Stimulated activated CD8-positive, alpha-beta memory T cell treated with anti-CD3 and anti-CD28 coated beads, Interleukin-7, amount 100 ng/mL, for 48 hours (primary cell): ENCODE results near the gene FGD1.
A peak's percentile ranks its signal among the peaks of the same experiment; 100 is the strongest.

Experiments
- DNase-seq, 2 donors: peaks; one replicate each; pipeline ENCODE4 v3.0.0-alpha.2; 2020; ENCODE audit warnings: low read depth in 1 of 2; ENCODE audit errors: extremely low read depth in 1 of 2

Gene FGD1

GRCh38 chrX:54473993-54474859, 21.8 kb downstream of the FGD1 start:
- DNase-seq, result no peak

GRCh38 chrX:54470054-54470760, 25.8 kb downstream of the FGD1 start:
- DNase-seq, result no peak

- DNase-seq, result no peak
Observed at GRCh38 chrX:54452920-54453319, 43.1 kb downstream of the FGD1 start.

GRCh38 chrX:54449929-54450328, 46.1 kb downstream of the FGD1 start:
- no peak for DNase-seq

GRCh38 chrX:54447461-54447860, 48.6 kb downstream of the FGD1 start:
- DNase-seq, result no peak

- no peak for DNase-seq
Observed at GRCh38 chrX:54446084-54446483, 50.0 kb downstream of the FGD1 start.

- DNase-seq, result no peak
Observed at GRCh38 chrX:54444752-54445151, 51.3 kb downstream of the FGD1 start.

GRCh38 chrX:54442790-54443189, 53.2 kb downstream of the FGD1 start:
- no peak for DNase-seq

- peak; percentile 42 to 68 for DNase-seq
Observed at GRCh38 chrX:54439960-54440871, 55.8 kb downstream of the FGD1 start, which contains the start of gene TSR2. Gene TSR2 (plus strand): TSS chrX:54440404. CDS start chrX:54440422, 18 bp downstream.

GRCh38 chrX:54435121-54435520, 60.9 kb downstream of the FGD1 start:
- DNase-seq, result no peak

GRCh38 chrX:54430519-54430918, 65.5 kb downstream of the FGD1 start:
- DNase-seq, result no peak

- no peak for DNase-seq
Observed at GRCh38 chrX:54427837-54428424, 68.1 kb downstream of the FGD1 start.

GRCh38 chrX:54423161-54423888, 72.7 kb downstream of the FGD1 start:
- DNase-seq, result no peak

GRCh38 chrX:54422168-54422567, 73.9 kb downstream of the FGD1 start:
- no peak for DNase-seq

GRCh38 chrX:54419559-54420302, 76.3 kb downstream of the FGD1 start:
- no peak for DNase-seq

GRCh38 chrX:54416965-54417364, 79.1 kb downstream of the FGD1 start:
- no peak for DNase-seq

GRCh38 chrX:54415534-54416350, 80.3 kb downstream of the FGD1 start:
- no peak for DNase-seq

- no peak for DNase-seq
Observed at GRCh38 chrX:54413753-54414152, 82.3 kb downstream of the FGD1 start.
